ENCODE measurements around the gene PACS1. TPM values are rescaled to one million over a fixed set of nuclear protein-coding genes. Genes with fewer than 3 reads are reported as not detected.

Gene PACS1
- total RNA-seq, 1 donor from 2014 or later: 90.9 TPM

GRCh38 chr11:66158156-66158555 is 88.1 kb downstream of the PACS1 start:
- intact Hi-C loops (cut with micrococcal nuclease): no loop called here
- DNase-seq: no peak
- Mint-ChIP-seq H3K36me3 (ENCODE audit: low read depth) (no peaks in the 10 kb centered on the region), H3K27me3 (no peaks in the 10 kb centered on the region), H3K4me1 (peaks cover 15% of the 10 kb centered on the region), H3K9me3 (no peaks in the 10 kb centered on the region), H3K27ac (no peak overlapping the region), H3K4me3 (no peak overlapping the region)

GRCh38 chr11:66159324-66159984 is 89.4 kb downstream of the PACS1 start:
- no peaks in the 10 kb centered on the region for H3K9me3 Mint-ChIP-seq
- H3K4me3 Mint-ChIP-seq: no peak overlapping the region
- H3K27me3 Mint-ChIP-seq: no peaks in the 10 kb centered on the region
- no peak for DNase-seq
- no peaks in the 10 kb centered on the region for H3K36me3 Mint-ChIP-seq (ENCODE audit: low read depth)
- peaks cover 15% of the 10 kb centered on the region for H3K4me1 Mint-ChIP-seq
- H3K27ac Mint-ChIP-seq: no peak overlapping the region
- intact Hi-C loops (cut with micrococcal nuclease): no loop called here

GRCh38 chr11:66160709-66161108 is 90.6 kb downstream of the PACS1 start:
- intact Hi-C loops (cut with micrococcal nuclease): no loop called here
- Mint-ChIP-seq H3K4me3 (no peak overlapping the region), H3K36me3 (ENCODE audit: low read depth) (peaks cover 2% of the 10 kb centered on the region), H3K4me1 (peaks cover 17% of the 10 kb centered on the region), H3K9me3 (no peaks in the 10 kb centered on the region), H3K27ac (no peak overlapping the region), H3K27me3 (no peaks in the 10 kb centered on the region)
- no peak for DNase-seq

- Mint-ChIP-seq H3K27ac (no peak overlapping the region), H3K4me1 (peaks cover 9% of the 10 kb centered on the region), H3K36me3 (ENCODE audit: low read depth) (peaks cover 4% of the 10 kb centered on the region), H3K27me3 (no peaks in the 10 kb centered on the region), H3K9me3 (no peaks in the 10 kb centered on the region), H3K4me3 (no peak overlapping the region)
- intact Hi-C loops (cut with micrococcal nuclease): no loop called here
- DNase-seq: no peak
Observed at GRCh38 chr11:66168289-66168688, 98.2 kb downstream of the PACS1 start.

GRCh38 chr11:66172146-66172545 is 102.1 kb downstream of the PACS1 start:
- Mint-ChIP-seq H3K9me3 (no peaks in the 10 kb centered on the region), H3K4me1 (peaks cover 11% of the 10 kb centered on the region), H3K36me3 (ENCODE audit: low read depth) (peaks cover 5% of the 10 kb centered on the region), H3K27ac (no peak overlapping the region), H3K27me3 (no peaks in the 10 kb centered on the region), H3K4me3 (no peak overlapping the region)
- intact Hi-C loops (cut with micrococcal nuclease): no loop called here
- DNase-seq: no peak

- intact Hi-C loops (cut with micrococcal nuclease): no loop called here
- H3K36me3 Mint-ChIP-seq (ENCODE audit: low read depth): peaks cover 5% of the 10 kb centered on the region
- H3K27ac Mint-ChIP-seq: no peak overlapping the region
- H3K9me3 Mint-ChIP-seq: no peaks in the 10 kb centered on the region
- no peaks in the 10 kb centered on the region for H3K27me3 Mint-ChIP-seq
- no peak overlapping the region for H3K4me3 Mint-ChIP-seq
- DNase-seq: no peak
- peaks cover 14% of the 10 kb centered on the region for H3K4me1 Mint-ChIP-seq
Observed at GRCh38 chr11:66176650-66177049, 106.6 kb downstream of the PACS1 start.

- peaks cover 10% of the 10 kb centered on the region for H3K4me1 Mint-ChIP-seq
- intact Hi-C loops (cut with micrococcal nuclease): no loop called here
- no peaks in the 10 kb centered on the region for H3K9me3 Mint-ChIP-seq
- no peaks in the 10 kb centered on the region for H3K27me3 Mint-ChIP-seq
- H3K27ac Mint-ChIP-seq: no peak overlapping the region
- H3K36me3 Mint-ChIP-seq (ENCODE audit: low read depth): peaks cover 2% of the 10 kb centered on the region
- no peak for DNase-seq
- no peak overlapping the region for H3K4me3 Mint-ChIP-seq
Observed at GRCh38 chr11:66178183-66178582, 108.1 kb downstream of the PACS1 start.

GRCh38 chr11:66178871-66179270 is 108.8 kb downstream of the PACS1 start:
- Mint-ChIP-seq H3K4me3 (no peak overlapping the region), H3K36me3 (ENCODE audit: low read depth) (no peaks in the 10 kb centered on the region), H3K27ac (no peak overlapping the region), H3K27me3 (no peaks in the 10 kb centered on the region), H3K4me1 (peaks cover 10% of the 10 kb centered on the region), H3K9me3 (no peaks in the 10 kb centered on the region)
- no peak for DNase-seq
- intact Hi-C loops (cut with micrococcal nuclease): no loop called here

GRCh38 chr11:66181632-66182315 is 111.7 kb downstream of the PACS1 start:
- Mint-ChIP-seq H3K27me3 (no peaks in the 10 kb centered on the region), H3K4me1 (peaks cover 6% of the 10 kb centered on the region), H3K27ac (no peak overlapping the region), H3K36me3 (ENCODE audit: low read depth) (no peaks in the 10 kb centered on the region), H3K4me3 (no peak overlapping the region), H3K9me3 (no peaks in the 10 kb centered on the region)
- intact Hi-C loops (cut with micrococcal nuclease): no loop called here
- DNase-seq: no peak

GRCh38 chr11:66183494-66184048 is 113.5 kb downstream of the PACS1 start:
- Mint-ChIP-seq H3K9me3 (no peaks in the 10 kb centered on the region), H3K27me3 (no peaks in the 10 kb centered on the region), H3K27ac (no peak overlapping the region), H3K4me1 (peaks cover 10% of the 10 kb centered on the region), H3K36me3 (ENCODE audit: low read depth) (peaks cover 6% of the 10 kb centered on the region), H3K4me3 (no peak overlapping the region)
- DNase-seq: peak; percentile 59
- intact Hi-C loops (cut with micrococcal nuclease): no loop called here

GRCh38 chr11:66184728-66185127 is 114.7 kb downstream of the PACS1 start:
- peaks cover 9% of the 10 kb centered on the region for H3K36me3 Mint-ChIP-seq (ENCODE audit: low read depth)
- H3K27ac Mint-ChIP-seq: no peak overlapping the region
- H3K9me3 Mint-ChIP-seq: no peaks in the 10 kb centered on the region
- no peaks in the 10 kb centered on the region for H3K27me3 Mint-ChIP-seq
- DNase-seq: no peak
- H3K4me1 Mint-ChIP-seq: peaks cover 6% of the 10 kb centered on the region
- intact Hi-C loops (cut with micrococcal nuclease): no loop called here
- no peak overlapping the region for H3K4me3 Mint-ChIP-seq

- H3K27me3 Mint-ChIP-seq: no peaks in the 10 kb centered on the region
- H3K36me3 Mint-ChIP-seq (ENCODE audit: low read depth): peaks cover 11% of the 10 kb centered on the region
- no peaks in the 10 kb centered on the region for H3K9me3 Mint-ChIP-seq
- intact Hi-C loops (cut with micrococcal nuclease): no loop called here
- no peak overlapping the region for H3K4me3 Mint-ChIP-seq
- H3K27ac Mint-ChIP-seq: no peak overlapping the region
- H3K4me1 Mint-ChIP-seq: peaks cover 6% of the 10 kb centered on the region
- DNase-seq: no peak
Observed at GRCh38 chr11:66186470-66186869, 116.4 kb downstream of the PACS1 start.

- intact Hi-C loops (cut with micrococcal nuclease): no loop called here
- Mint-ChIP-seq H3K9me3 (no peaks in the 10 kb centered on the region), H3K4me3 (no peak overlapping the region), H3K27me3 (no peaks in the 10 kb centered on the region), H3K4me1 (peaks cover 6% of the 10 kb centered on the region), H3K27ac (no peak overlapping the region), H3K36me3 (ENCODE audit: low read depth) (peaks cover 11% of the 10 kb centered on the region)
- no peak for DNase-seq
Observed at GRCh38 chr11:66187453-66187852, 117.4 kb downstream of the PACS1 start.

- intact Hi-C loops (cut with micrococcal nuclease): no loop called here
Observed at GRCh38 chr11:66188580-66188979, 118.5 kb downstream of the PACS1 start.

More at GRCh38 chr11:66188580-66188979, 118.5 kb downstream of the PACS1 start:
- no peak for DNase-seq
- no peaks in the 10 kb centered on the region for H3K27me3 Mint-ChIP-seq
- no peak overlapping the region for H3K27ac Mint-ChIP-seq
- H3K36me3 Mint-ChIP-seq (ENCODE audit: low read depth): peaks cover 17% of the 10 kb centered on the region
- H3K9me3 Mint-ChIP-seq: no peaks in the 10 kb centered on the region
- H3K4me3 Mint-ChIP-seq: no peak overlapping the region
- peaks cover 6% of the 10 kb centered on the region for H3K4me1 Mint-ChIP-seq
